ENCODE measurements around the gene PGAP6. TPM values are rescaled to one million over a fixed set of nuclear protein-coding genes. Genes with fewer than 3 reads are reported as not detected.

The PGAP6 gene
- total and polyA plus RNA-seq, 9 of the 15 experiments (the other 6 are each of a cell fraction or from before 2014, with no cell fraction given), result 0.45 to 50.2 (median 39.3) TPM

DNA sequence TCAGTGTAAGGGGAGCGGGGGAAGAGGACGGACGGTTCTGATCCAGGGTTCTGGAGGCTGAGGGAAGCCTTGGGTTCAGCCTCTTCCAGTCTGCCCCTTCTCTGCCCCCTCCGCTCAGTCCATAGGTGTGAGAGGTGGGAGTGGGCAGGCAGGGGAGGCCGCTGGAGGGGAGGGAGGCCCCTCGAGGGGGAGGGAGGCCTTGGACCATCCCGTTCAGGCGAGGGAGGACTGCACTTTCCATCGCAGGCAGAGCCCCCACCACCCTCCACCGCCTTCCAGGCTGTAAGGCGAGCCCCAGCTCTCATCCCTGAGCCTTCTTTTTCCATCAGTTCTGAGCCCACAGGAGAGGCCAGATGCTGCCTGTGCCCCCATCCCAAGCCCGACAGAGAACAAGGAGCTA is 25.0 kb downstream of the PGAP6 start:
- BruUV-seq (replicated peaks), result no TSS peak
- Histone ChIP-seq H4K20me1 (replicated peaks; ENCODE audit: control insufficient read depth, insufficient read depth, low read length) (no peaks in the 10 kb centered on the region), H3K27ac (ENCODE audit: extremely low read depth, low read depth, low read length) (no peak overlapping the region), H3K4me3 (no peak overlapping the region), H3K36me3 (ENCODE audit: control insufficient read depth, insufficient read depth, low read length) (no peaks in the 10 kb centered on the region), H3K9me1 (ENCODE audit: control insufficient read depth, insufficient read depth, low read length) (no peaks in the 10 kb centered on the region), H3K27me3 (ENCODE audit: control insufficient read depth in 2 of 2, insufficient read depth in 2 of 2, low read length in 2 of 2) (no peaks in the 10 kb centered on the region), H3K4me1 (replicated peaks in 1 of 2; ENCODE audit: control insufficient read depth in 2 of 2, insufficient read depth in 2 of 2, low read length in 2 of 2) (peaks cover 5 to 63% of the 10 kb centered on the region in 2 experiments), H3K79me2 (ENCODE audit: control insufficient read depth, insufficient read depth, low read length) (peaks cover 4% of the 10 kb centered on the region), H3K9ac (ENCODE audit: insufficient read depth in 1 of 2, low read depth in 2 of 2, low read length in 2 of 2) (peak overlapping the region in 1 of 2 experiments; percentile 4; a peak in 1 of 4 replicates), H3K9me3 (replicated peaks; ENCODE audit: control insufficient read depth, insufficient read depth, low read depth, low read length) (no peaks in the 10 kb centered on the region), H3K4me2 (ENCODE audit: insufficient read depth, low read length) (no peak overlapping the region), H2AFZ (ENCODE audit: low read depth, low read length) (no peak overlapping the region)
- 62% methylated on average over 5 of the region's 12 CpGs for WGBS (ENCODE audit: insufficient coverage, low coverage, missing lambda C conversion rate)
- no peak for DNase-seq (ENCODE audit: extremely low read depth in 1 of 4, low spot score in 3 of 4)
- ChIA-PET CTCF (ENCODE audit: low intra/inter-chr PET ratio) (no interaction called here), POLR2A (interaction anchor here (0.6 to 1.3 kb wide), 4 partner anchors 9 to 296 kb away, joined by 3 to 4 read pairs (median 4); no protein-coding TSS in a partner anchor)
- no peak for ATAC-seq
- FAIRE-seq, result no peak
- intact Hi-C loops (cut with micrococcal nuclease) (no loop called here), in situ Hi-C loops (cut with MboI) (no loop called here)
- TF ChIP-seq TOE1 (IDR thresholded peaks at IDR 0.05; ENCODE audit: borderline replicate concordance) (no peak), TOE1 (CRISPR knock-in tag; IDR thresholded peaks at IDR 0.05; ENCODE audit: borderline replicate concordance, low read depth) (no peak), NFE2L1 (tag; IDR thresholded peaks at IDR 0.05; ENCODE audit: borderline replicate concordance, low read depth) (no peak), HMG20B (CRISPR knock-in tag; IDR thresholded peaks at IDR 0.05) (no peak), ZNF165 (CRISPR knock-in tag; IDR thresholded peaks at IDR 0.05; ENCODE audit: borderline replicate concordance) (no peak)
- TF ChIP-seq, protein P1, sequence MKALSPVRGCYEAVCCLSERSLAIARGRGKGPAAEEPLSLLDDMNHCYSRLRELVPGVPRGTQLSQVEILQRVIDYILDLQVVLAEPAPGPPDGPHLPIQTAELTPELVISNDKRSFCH (CRISPR knock-in tag; IDR thresholded peaks at IDR 0.05), result no peak
- TF ChIP-seq, protein P1 (tag; IDR thresholded peaks at IDR 0.05), result no peak
- TF ChIP-seq, protein P2, sequence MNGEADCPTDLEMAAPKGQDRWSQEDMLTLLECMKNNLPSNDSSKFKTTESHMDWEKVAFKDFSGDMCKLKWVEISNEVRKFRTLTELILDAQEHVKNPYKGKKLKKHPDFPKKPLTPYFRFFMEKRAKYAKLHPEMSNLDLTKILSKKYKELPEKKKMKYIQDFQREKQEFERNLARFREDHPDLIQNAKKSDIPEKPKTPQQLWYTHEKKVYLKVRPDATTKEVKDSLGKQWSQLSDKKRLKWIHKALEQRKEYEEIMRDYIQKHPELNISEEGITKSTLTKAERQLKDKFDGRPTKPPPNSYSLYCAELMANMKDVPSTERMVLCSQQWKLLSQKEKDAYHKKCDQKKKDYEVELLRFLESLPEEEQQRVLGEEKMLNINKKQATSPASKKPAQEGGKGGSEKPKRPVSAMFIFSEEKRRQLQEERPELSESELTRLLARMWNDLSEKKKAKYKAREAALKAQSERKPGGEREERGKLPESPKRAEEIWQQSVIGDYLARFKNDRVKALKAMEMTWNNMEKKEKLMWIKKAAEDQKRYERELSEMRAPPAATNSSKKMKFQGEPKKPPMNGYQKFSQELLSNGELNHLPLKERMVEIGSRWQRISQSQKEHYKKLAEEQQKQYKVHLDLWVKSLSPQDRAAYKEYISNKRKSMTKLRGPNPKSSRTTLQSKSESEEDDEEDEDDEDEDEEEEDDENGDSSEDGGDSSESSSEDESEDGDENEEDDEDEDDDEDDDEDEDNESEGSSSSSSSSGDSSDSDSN (IDR thresholded peaks at IDR 0.05; ENCODE audit: borderline replicate concordance in 1 of 2, low read depth in 2 of 2, low read length in 2 of 2), result no peak
- TF ChIP-seq, protein P3, sequence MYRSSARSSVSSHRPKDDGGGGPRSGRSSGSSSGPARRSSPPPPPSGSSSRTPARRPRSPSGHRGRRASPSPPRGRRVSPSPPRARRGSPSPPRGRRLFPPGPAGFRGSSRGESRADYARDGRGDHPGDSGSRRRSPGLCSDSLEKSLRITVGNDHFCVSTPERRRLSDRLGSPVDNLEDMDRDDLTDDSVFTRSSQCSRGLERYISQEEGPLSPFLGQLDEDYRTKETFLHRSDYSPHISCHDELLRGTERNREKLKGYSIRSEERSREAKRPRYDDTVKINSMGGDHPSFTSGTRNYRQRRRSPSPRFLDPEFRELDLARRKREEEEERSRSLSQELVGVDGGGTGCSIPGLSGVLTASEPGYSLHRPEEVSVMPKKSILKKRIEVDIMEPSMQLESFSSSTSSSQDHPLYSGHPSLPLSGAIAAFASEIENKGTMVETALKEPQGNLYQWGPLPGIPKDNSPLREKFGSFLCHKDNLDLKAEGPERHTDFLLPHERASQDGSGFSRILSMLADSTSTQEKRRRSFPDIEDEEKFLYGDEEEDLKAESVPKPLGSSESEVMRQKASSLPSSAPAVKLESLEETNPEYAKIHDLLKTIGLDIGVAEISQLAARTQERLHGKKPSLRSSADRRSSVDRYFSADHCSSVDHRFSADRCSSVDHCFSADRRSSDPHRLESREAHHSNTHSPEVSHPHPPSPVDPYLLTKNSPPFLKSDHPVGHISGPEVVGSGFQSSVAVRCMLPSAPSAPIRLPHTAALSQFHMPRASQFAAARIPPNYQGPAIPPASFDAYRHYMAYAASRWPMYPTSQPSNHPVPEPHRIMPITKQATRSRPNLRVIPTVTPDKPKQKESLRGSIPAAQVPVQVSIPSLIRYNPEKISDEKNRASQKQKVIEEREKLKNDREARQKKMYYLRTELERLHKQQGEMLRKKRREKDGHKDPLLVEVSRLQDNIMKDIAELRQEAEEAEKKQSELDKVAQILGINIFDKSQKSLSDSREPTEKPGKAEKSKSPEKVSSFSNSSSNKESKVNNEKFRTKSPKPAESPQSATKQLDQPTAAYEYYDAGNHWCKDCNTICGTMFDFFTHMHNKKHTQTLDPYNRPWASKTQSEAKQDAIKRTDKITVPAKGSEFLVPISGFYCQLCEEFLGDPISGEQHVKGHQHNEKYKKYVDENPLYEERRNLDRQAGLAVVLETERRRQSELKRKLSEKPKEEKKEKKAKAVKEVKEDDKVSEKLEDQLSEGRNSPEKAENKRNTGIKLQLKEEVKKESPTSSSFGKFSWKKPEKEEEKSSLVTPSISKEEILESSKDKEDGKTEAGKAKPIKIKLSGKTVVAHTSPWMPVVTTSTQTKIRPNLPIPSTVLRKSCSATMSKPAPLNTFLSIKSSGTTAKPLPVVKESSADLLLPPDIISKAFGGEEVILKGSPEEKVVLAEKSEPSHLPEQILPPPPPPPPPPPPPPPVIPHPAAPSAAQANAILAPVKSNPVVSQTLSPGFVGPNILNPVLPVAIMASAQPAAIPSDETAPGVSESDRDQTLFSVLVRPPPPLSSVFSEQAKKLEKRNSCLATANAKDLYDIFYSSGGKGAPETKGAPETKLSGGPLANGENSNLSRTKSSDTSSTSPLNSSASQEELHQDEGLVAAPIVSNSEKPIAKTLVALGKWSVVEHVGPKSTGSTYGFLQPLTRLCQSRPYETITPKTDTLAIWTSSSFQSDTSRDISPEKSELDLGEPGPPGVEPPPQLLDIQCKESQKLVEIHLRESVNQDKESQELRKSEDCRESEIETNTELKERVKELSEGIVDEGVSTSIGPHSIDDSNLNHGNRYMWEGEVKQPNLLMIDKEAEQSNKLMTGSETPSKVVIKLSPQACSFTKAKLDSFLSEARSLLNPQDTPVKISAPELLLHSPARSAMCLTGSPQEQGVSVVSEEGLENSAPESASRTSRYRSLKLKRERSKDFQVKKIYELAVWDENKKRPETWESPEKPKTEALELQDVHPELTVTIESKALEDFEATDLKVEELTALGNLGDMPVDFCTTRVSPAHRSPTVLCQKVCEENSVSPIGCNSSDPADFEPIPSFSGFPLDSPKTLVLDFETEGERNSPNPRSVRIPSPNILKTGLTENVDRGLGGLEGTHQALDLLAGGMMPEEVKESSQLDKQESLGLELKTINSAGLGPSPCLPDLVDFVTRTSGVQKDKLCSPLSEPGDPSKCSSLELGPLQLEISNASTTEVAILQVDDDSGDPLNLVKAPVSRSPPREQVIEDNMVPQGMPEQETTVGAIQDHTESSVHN (IDR thresholded peaks at IDR 0.05; ENCODE audit: borderline replicate concordance in 1 of 2, low read depth in 1 of 2), result no peak

All from K562 (cell line).